A673 (cell line): ENCODE data around the gene SPACA7. TPM values are rescaled to one million over a fixed set of nuclear protein-coding genes. Genes with fewer than 3 reads are reported as not detected.

Source experiments
- BruUV-seq: library from RNA; stranded (reverse); fragments of 400-500 nt; replicated peaks from 2 replicates; lab custom pipeline; 2021; lab: Mats Ljungman, UMichigan
- CTCF ChIA-PET: fragments of 300-600 bp; sonication (Branson Sonifier 250); formaldehyde crosslinking; loops from one replicate; lab custom pipeline; 2022; ENCODE audit warnings: antibody characterized with exemption; lab: Charles Lee
- POLR2A ChIA-PET: fragments of 300-600 bp; sonication (Branson Sonifier 250); formaldehyde crosslinking; loops from one replicate; lab custom pipeline; 2022; ENCODE audit warnings: antibody characterized with exemption; ENCODE audit not compliant: low non-redundant PET; lab: Charles Lee
- DNase-seq: peaks from one replicate; pipeline ENCODE4 v3.0.0-alpha.2; 2015; ENCODE audit warnings: low spot score
- H3K27ac ChIP-seq: fragments of 200-600 bp; sonication (generic); 2 replicates; pipeline ENCODE4 v1.5.1; 2016; ENCODE audit warnings: mixed run types, low read depth, mild to moderate bottlenecking, mixed read lengths, antibody characterized with exemption, low read length; ENCODE audit not compliant: poor library complexity, severe bottlenecking
- H3K27me3 ChIP-seq: fragments of 200-600 bp; sonication (generic); replicated peaks from 2 replicates; pipeline ENCODE4 v1.6.1; 2017; ENCODE audit warnings: mixed run types, low read depth, mild to moderate bottlenecking, mixed read lengths, antibody characterized with exemption, low read length; ENCODE audit not compliant: insufficient read depth, poor library complexity
- H3K36me3 ChIP-seq: fragments of 200-600 bp; sonication (generic); 2 replicates; pipeline ENCODE4 v1.6.1; 2016; ENCODE audit warnings: mixed run types, mild to moderate bottlenecking, mixed read lengths, antibody characterized with exemption, low read length; ENCODE audit not compliant: insufficient read depth, poor library complexity, severe bottlenecking
- H3K4me1 ChIP-seq: fragments of 200-600 bp; sonication (generic); 2 replicates; pipeline ENCODE4 v1.6.1; 2017; ENCODE audit warnings: mixed run types, mild to moderate bottlenecking, mixed read lengths, antibody characterized with exemption, low read length; ENCODE audit not compliant: insufficient read depth, poor library complexity, severe bottlenecking
- H3K4me3 ChIP-seq: fragments of 200-600 bp; sonication (generic); 2 replicates; pipeline ENCODE4 v1.5.1; 2016; ENCODE audit warnings: low read depth, mixed run types, mild to moderate bottlenecking, mixed read lengths, low read length; ENCODE audit not compliant: poor library complexity, severe bottlenecking
- H3K9me3 ChIP-seq: fragments of 200-600 bp; sonication (generic); 2 replicates; pipeline ENCODE4 v1.6.1; 2016; ENCODE audit warnings: mixed run types, low read depth, mild to moderate bottlenecking, mixed read lengths, antibody characterized with exemption, low read length; ENCODE audit not compliant: poor library complexity, severe bottlenecking
- CTCF ChIP-seq: fragments of 300-800, 200-600 bp; sonication (generic); conservative IDR thresholded peaks from 2 replicates; pipeline ENCODE4 v1.5.1; 2017; ENCODE audit warnings: low read depth, mild to moderate bottlenecking, antibody characterized with exemption, low read length, moderate library complexity, mixed read lengths
- EZH2 ChIP-seq: fragments of 200-600 bp; sonication (generic); IDR thresholded peaks from 2 replicates; pipeline ENCODE4 v1.6.1; 2017; ENCODE audit warnings: borderline replicate concordance, low read depth, mild to moderate bottlenecking, mixed read lengths, antibody characterized with exemption, low read length; ENCODE audit not compliant: poor library complexity, severe bottlenecking
- intact Hi-C: fragments of 100-400 bp; cut with micrococcal nuclease; formaldehyde crosslinking; loops from one replicate; pipeline ENCODE4 v1.10.0; 2022; ENCODE audit not compliant: unreplicated experiment
- total RNA-seq: library from RNA; stranded (reverse); gene quantifications from 2 replicates; pipeline ENCODE4 v1.2.3, GENCODE V29; 2021

The SPACA7 gene
- total RNA-seq, 1 experiment from 2014 or later = not detected

- intact Hi-C loops = no loop called here
- DNase-seq = no peak
- CTCF ChIA-PET = no interaction called here
- no peaks in the 10 kb centered on the region for H3K36me3 ChIP-seq
- H3K9me3 ChIP-seq = peaks cover 7% of the 10 kb centered on the region
- BruUV-seq = no TSS peak
- peaks cover 4% of the 10 kb centered on the region for H3K27me3 ChIP-seq
- H3K27ac ChIP-seq = no peak overlapping the region
- TF ChIP-seq CTCF (no peak), EZH2 (no peak)
- H3K4me1 ChIP-seq = no peaks in the 10 kb centered on the region
- POLR2A ChIA-PET = no interaction called here
- no peak overlapping the region for H3K4me3 ChIP-seq
Observed at GRCh38 chr13:112363867-112364528, 12.2 kb upstream of the SPACA7 start.

- ChIA-PET POLR2A (no interaction called here), CTCF (no interaction called here)
- Histone ChIP-seq H3K4me1 (no peaks in the 10 kb centered on the region), H3K36me3 (no peaks in the 10 kb centered on the region), H3K4me3 (no peak overlapping the region), H3K27ac (no peak overlapping the region), H3K9me3 (no peaks in the 10 kb centered on the region), H3K27me3 (peaks cover 13% of the 10 kb centered on the region)
- no TSS peak for BruUV-seq
- DNase-seq = no peak
- no peak for TF ChIP-seq EZH2
- no peak for TF ChIP-seq CTCF
- intact Hi-C loops = no loop called here
Observed at GRCh38 chr13:112366907-112367646, 9.1 kb upstream of the SPACA7 start.

- no peaks in the 10 kb centered on the region for H3K9me3 ChIP-seq
- H3K27ac ChIP-seq = no peak overlapping the region
- H3K27me3 ChIP-seq = peaks cover 12% of the 10 kb centered on the region
- intact Hi-C loops = no loop called here
- H3K4me3 ChIP-seq = no peak overlapping the region
- H3K36me3 ChIP-seq = no peaks in the 10 kb centered on the region
- POLR2A ChIA-PET = no interaction called here
- DNase-seq = no peak
- no TSS peak for BruUV-seq
- H3K4me1 ChIP-seq = no peaks in the 10 kb centered on the region
- no peak for TF ChIP-seq EZH2
- no peak for TF ChIP-seq CTCF
- CTCF ChIA-PET = no interaction called here
Observed at GRCh38 chr13:112368883-112369282, 7.3 kb upstream of the SPACA7 start.
